Measurements from ENCODE around the gene ARMC9. TPM values are rescaled to one million over a fixed set of nuclear protein-coding genes. Genes with fewer than 3 reads are reported as not detected.

Gene ARMC9
- total and polyA plus RNA-seq, 8 donors: 11.4 to 40.6 (median 13.9) TPM

- Histone ChIP-seq H3K27me3 (no peaks in the 10 kb centered on the region), H3K27ac (no peak overlapping the region), H3K4me1 (peaks cover 0 to 27% of the 10 kb centered on the region in 2 donors), H3K4me3 (no peak overlapping the region), H3K9me3 (peaks cover 0 to 3% of the 10 kb centered on the region in 2 donors), H3K36me3 (no peaks in the 10 kb centered on the region)
- ATAC-seq (no peak), DNase-seq (peak in 1 of 4 donors; percentile 22)
- no peak for TF ChIP-seq CTCF (IDR thresholded peaks at IDR 0.05)
- intact Hi-C loops (cut with DNase I): no loop called here
These were observed 120.0 kb downstream of the ARMC9 start for GRCh38 chr2:231318436-231318835.

GRCh38 chr2:231318954-231319353, 120.5 kb downstream of the ARMC9 start:
- Histone ChIP-seq H3K4me3 (no peak overlapping the region), H3K27ac (no peak overlapping the region), H3K9me3 (peaks cover 0 to 3% of the 10 kb centered on the region in 2 donors), H3K36me3 (no peaks in the 10 kb centered on the region), H3K27me3 (no peaks in the 10 kb centered on the region), H3K4me1 (peaks cover 0 to 27% of the 10 kb centered on the region in 2 donors)
- no peak for DNase-seq
- intact Hi-C loops (cut with DNase I): no loop called here
- TF ChIP-seq CTCF (IDR thresholded peaks at IDR 0.05): no peak
- no peak for ATAC-seq

- Histone ChIP-seq H3K4me3 (no peak overlapping the region), H3K4me1 (peaks cover 0 to 27% of the 10 kb centered on the region in 2 donors), H3K36me3 (no peaks in the 10 kb centered on the region), H3K9me3 (peaks cover 0 to 3% of the 10 kb centered on the region in 2 donors), H3K27me3 (no peaks in the 10 kb centered on the region), H3K27ac (no peak overlapping the region)
- DNase-seq (no peak), ATAC-seq (no peak)
- intact Hi-C loops (cut with DNase I): no loop called here
- no peak for TF ChIP-seq CTCF (IDR thresholded peaks at IDR 0.05)
These were observed 121.4 kb downstream of the ARMC9 start for GRCh38 chr2:231319867-231320266.

GRCh38 chr2:231321021-231321420, 122.6 kb downstream of the ARMC9 start:
- peak in 1 of 4 donors; percentile 35 for DNase-seq
- Histone ChIP-seq H3K36me3 (no peaks in the 10 kb centered on the region), H3K4me1 (peaks cover 0 to 27% of the 10 kb centered on the region in 2 donors), H3K27me3 (no peaks in the 10 kb centered on the region), H3K27ac (peak overlapping the region; percentile 42 to 80), H3K4me3 (no peak overlapping the region), H3K9me3 (peaks cover 0 to 3% of the 10 kb centered on the region in 2 donors)
- intact Hi-C loops (cut with DNase I): no loop called here
- ATAC-seq: peak; percentile 77
- no peak for TF ChIP-seq CTCF (IDR thresholded peaks at IDR 0.05)

- TF ChIP-seq CTCF (IDR thresholded peaks at IDR 0.05): no peak
- Histone ChIP-seq H3K4me3 (no peak overlapping the region), H3K27me3 (no peaks in the 10 kb centered on the region), H3K4me1 (peaks cover 0 to 27% of the 10 kb centered on the region in 2 donors), H3K9me3 (no peaks in the 10 kb centered on the region), H3K36me3 (no peaks in the 10 kb centered on the region), H3K27ac (peak overlapping the region; percentile 42 to 80)
- peak in 2 of 4 donors; percentile 81 to 88 for DNase-seq
- intact Hi-C loops (cut with DNase I): no loop called here
- peak; percentile 74 for ATAC-seq
These were observed 123.3 kb downstream of the ARMC9 start for GRCh38 chr2:231321556-231322334.
